Adrenal gland (tissue), 5 donors: ENCODE data around the gene TNFRSF4.

Experiments
- CTCF ChIP-seq, 6 experiments: fragments of 450-650 bp in 4 of 6; fragments of 200-600 bp in 2 of 6; sonication (generic) in 1 of 6; IDR thresholded peaks; 1 replicate in 5 of 6; 2 replicates in 1 of 6; pipeline versions ENCODE4 v1.5.1 to v1.8.0; 2016 to 2021; ENCODE audit warnings: antibody characterized with exemption in 6 of 6, mild to moderate bottlenecking in 2 of 6, moderate library complexity in 1 of 6
- POLR2A ChIP-seq, 2 donors: fragments of 450-650 bp; IDR thresholded peaks; one replicate each; pipeline ENCODE4 v1.6.1; 2017; ENCODE audit warnings: antibody characterized with exemption in 2 of 2, mild to moderate bottlenecking in 2 of 2, moderate library complexity in 1 of 2
- donor health status: DM: no; HTN: no; CAD: no.

- TF ChIP-seq POLR2A (IDR thresholded peaks at IDR 0.05): no peak
- TF ChIP-seq CTCF (IDR thresholded peaks at IDR 0.05): no peak
These were observed 9.4 kb upstream of the TNFRSF4 start for GRCh38 chr1:1223321-1223720.
